Activated CD8-positive, alpha-beta T cell treated with anti-CD3 and anti-CD28 coated beads for 36 hours (primary cell): ENCODE measurements around the gene FBXL22. TPM values are rescaled to one million over a fixed set of nuclear protein-coding genes. Genes with fewer than 3 reads are reported as not detected.

ENCODE experiments used
- ATAC-seq: fragments of 200-7000 bp; cut with Tn5 transposase; one replicate; pipeline ENCODE4 v1.10.0; 2021; ENCODE audit warnings: mild to moderate bottlenecking, moderate library complexity
- CTCF ChIA-PET: fragments of 350-600 bp; sonication (Branson Sonifier 250); formaldehyde crosslinking; loops from one replicate; lab custom pipeline; 2021; ENCODE audit warnings: antibody characterized with exemption; lab: Charles Lee
- POLR2A ChIA-PET: fragments of 350-600 bp; sonication (Branson Sonifier 250); formaldehyde crosslinking; loops from one replicate; lab custom pipeline; 2021; ENCODE audit warnings: antibody characterized with exemption; lab: Charles Lee
- DNase-seq: peaks from one replicate; pipeline ENCODE4 v3.0.0-alpha.2; 2020
- H3K27ac Mint-ChIP-seq: one replicate; pipeline ENCODE4 v1.8.0; 2021; ENCODE audit warnings: mild to moderate bottlenecking, mixed read lengths
- H3K27me3 Mint-ChIP-seq: one replicate; pipeline ENCODE4 v1.8.0; 2021; ENCODE audit warnings: mixed read lengths
- H3K36me3 Mint-ChIP-seq: one replicate; pipeline ENCODE4 v1.8.0; 2021; ENCODE audit warnings: low read depth, mixed read lengths
- H3K4me1 Mint-ChIP-seq: one replicate; pipeline ENCODE4 v1.8.0; 2021; ENCODE audit warnings: low read depth, mixed read lengths
- H3K4me3 Mint-ChIP-seq: one replicate; pipeline ENCODE4 v1.8.0; 2021; ENCODE audit warnings: mild to moderate bottlenecking, moderate library complexity, mixed read lengths
- H3K9me3 Mint-ChIP-seq: one replicate; pipeline ENCODE4 v1.8.0; 2021; ENCODE audit warnings: mixed read lengths
- CTCF ChIP-seq: fragments of 200-600 bp; IDR thresholded peaks from one replicate; pipeline ENCODE4 v1.8.0; 2022; ENCODE audit warnings: antibody characterized with exemption, mild to moderate bottlenecking
- intact Hi-C: fragments of 100-400 bp; cut with micrococcal nuclease; formaldehyde crosslinking; loops from one replicate; pipeline ENCODE4 v1.10.0; 2022
- total RNA-seq, 2 experiments: library from RNA; stranded (reverse); gene quantifications; one replicate each; pipeline ENCODE4 v1.2.3, GENCODE V29; 2021

Gene FBXL22
- total RNA-seq, 2 experiments from 2014 or later = 0.34 to 0.63 TPM

- no peak for ATAC-seq
- no peak overlapping the region for H3K27ac Mint-ChIP-seq
- intact Hi-C loops = no loop called here
- no peak overlapping the region for H3K4me3 Mint-ChIP-seq
- ChIA-PET CTCF (interaction anchor here (1.0 to 1.8 kb wide), 2 partner anchors 29 to 36 kb away, joined by 3 to 5 read pairs; no protein-coding TSS in a partner anchor), POLR2A (interaction anchor here (0.7 to 0.8 kb wide), 2 partner anchors 11 to 143 kb away, joined by 3 to 4 read pairs; no protein-coding TSS in a partner anchor)
- no peaks in the 10 kb centered on the region for H3K27me3 Mint-ChIP-seq
- TF ChIP-seq CTCF = no peak
- H3K4me1 Mint-ChIP-seq = peaks cover 42% of the 10 kb centered on the region
- H3K36me3 Mint-ChIP-seq = peaks cover 51% of the 10 kb centered on the region
- DNase-seq = no peak
- H3K9me3 Mint-ChIP-seq = no peaks in the 10 kb centered on the region
These were observed 33.1 kb upstream of the FBXL22 start for GRCh38 chr15:63564093-63564492.

- DNase-seq = no peak
- no peaks in the 10 kb centered on the region for H3K27me3 Mint-ChIP-seq
- peak overlapping the region; percentile 76 for H3K27ac Mint-ChIP-seq
- peaks cover 27% of the 10 kb centered on the region for H3K4me1 Mint-ChIP-seq
- no peak for TF ChIP-seq CTCF
- no peak overlapping the region for H3K4me3 Mint-ChIP-seq
- intact Hi-C loops = no loop called here
- POLR2A ChIA-PET = no interaction called here
- H3K9me3 Mint-ChIP-seq = no peaks in the 10 kb centered on the region
- peaks cover 39% of the 10 kb centered on the region for H3K36me3 Mint-ChIP-seq
- no peak for ATAC-seq
- CTCF ChIA-PET = interaction anchor here (0.8 to 1.8 kb wide), 4 partner anchors 12 to 78 kb away, joined by 3 to 5 read pairs (median 4); no protein-coding TSS in a partner anchor
These were observed 31.5 kb upstream of the FBXL22 start for GRCh38 chr15:63565536-63566186.

- Mint-ChIP-seq H3K27me3 (no peaks in the 10 kb centered on the region), H3K36me3 (peaks cover 29% of the 10 kb centered on the region)
These were observed 24.3 kb upstream of the FBXL22 start for GRCh38 chr15:63572749-63573464.

GRCh38 chr15:63573533-63573932 lies 23.7 kb upstream of the FBXL22 start:
- TF ChIP-seq CTCF = no peak
- POLR2A ChIA-PET = no interaction called here
- Mint-ChIP-seq H3K4me1 (peaks cover 7% of the 10 kb centered on the region), H3K36me3 (peaks cover 27% of the 10 kb centered on the region), H3K9me3 (no peaks in the 10 kb centered on the region), H3K27ac (peak overlapping the region; percentile 60), H3K4me3 (no peak overlapping the region), H3K27me3 (no peaks in the 10 kb centered on the region)
- intact Hi-C loops = no loop called here
- no peak for DNase-seq
- CTCF ChIA-PET = interaction anchor here (1.2 to 1.5 kb wide), 2 partner anchors 24 to 25 kb away, joined by 3 to 4 read pairs; partner anchors contain the start of gene FBXL22
- no peak for ATAC-seq

More at GRCh38 chr15:63572749-63573464, 24.3 kb upstream of the FBXL22 start:
- ChIA-PET CTCF (interaction anchor here (1.2 to 1.8 kb wide), 3 partner anchors 25 to 106 kb away, joined by 3 to 5 read pairs (median 4); partner anchors contain the start of gene FBXL22), POLR2A (no interaction called here)
- H3K9me3 Mint-ChIP-seq = no peaks in the 10 kb centered on the region
- H3K4me3 Mint-ChIP-seq = no peak overlapping the region
- DNase-seq (no peak), ATAC-seq (no peak)
- no peak overlapping the region for H3K27ac Mint-ChIP-seq
- peaks cover 9% of the 10 kb centered on the region for H3K4me1 Mint-ChIP-seq
- intact Hi-C loops = no loop called here
- TF ChIP-seq CTCF = no peak
